Keratinocyte (primary cell): ENCODE results near the gene CHMP6.

Experiments
- EZH2 ChIP-seq: IDR thresholded peaks from one replicate; pipeline ENCODE4 v1.6.1; 2012; ENCODE audit warnings: inconsistent platforms, mild to moderate bottlenecking, low read length, moderate library complexity
- TF ChIP-seq, protein P1 (sequence below), 3 experiments: IDR thresholded peaks in 1 of 3; conservative IDR thresholded peaks in 1 of 3; optimal IDR thresholded peaks in 1 of 3; 2 replicates in 2 of 3; 3 replicates in 1 of 3; pipeline versions ENCODE3 to v1.5.1; 2011; ENCODE audit warnings: low read length in 3 of 3, mild to moderate bottlenecking in 3 of 3, moderate library complexity in 2 of 3, control low read depth in 1 of 3, inconsistent platforms in 1 of 3; ENCODE audit not compliant: insufficient read depth in 2 of 3; ENCODE audit errors: extremely low read depth in 1 of 3

DNA sequence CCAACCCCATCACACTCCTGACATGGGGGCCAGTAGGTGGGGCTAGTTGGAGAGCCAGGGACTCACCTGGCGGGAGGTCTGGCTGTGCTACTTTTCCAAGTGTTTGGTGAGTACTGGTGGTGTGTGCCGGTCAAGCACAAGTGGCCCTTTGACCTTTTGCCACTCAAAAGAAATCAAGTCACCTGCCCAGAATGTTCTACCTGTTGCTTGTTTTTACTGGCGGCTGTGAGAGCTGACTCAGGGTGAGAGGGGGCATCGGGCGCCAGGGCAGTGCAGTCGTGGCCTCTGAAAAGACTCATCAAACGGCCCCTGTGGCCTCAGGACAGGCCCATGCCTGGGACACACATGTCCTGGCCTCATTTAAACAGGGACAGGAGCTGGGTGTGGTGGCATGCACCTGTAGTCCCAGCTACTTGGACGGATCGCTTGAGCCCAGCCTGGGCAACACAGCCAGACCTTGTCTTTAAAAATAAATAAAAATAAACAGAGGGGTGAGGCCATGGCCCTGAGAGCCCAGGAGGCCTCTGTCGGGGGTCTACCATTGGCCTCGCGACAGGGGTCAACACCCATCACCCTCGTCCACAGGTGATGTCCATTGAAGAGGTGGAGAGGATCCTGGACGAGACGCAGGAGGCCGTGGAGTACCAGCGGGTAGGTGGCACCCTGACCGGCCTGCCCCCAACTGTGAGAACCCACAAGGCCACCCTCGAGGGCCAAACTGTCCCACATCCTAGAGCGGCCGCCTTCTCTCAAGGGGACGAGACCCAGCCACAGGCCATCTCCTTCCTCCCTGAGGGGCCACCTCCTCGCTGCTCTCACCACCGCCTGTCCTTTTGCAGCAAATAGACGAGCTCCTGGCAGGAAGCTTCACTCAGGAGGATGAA, 5.0 kb downstream of the CHMP6 start:
- TF ChIP-seq, protein P1, sequence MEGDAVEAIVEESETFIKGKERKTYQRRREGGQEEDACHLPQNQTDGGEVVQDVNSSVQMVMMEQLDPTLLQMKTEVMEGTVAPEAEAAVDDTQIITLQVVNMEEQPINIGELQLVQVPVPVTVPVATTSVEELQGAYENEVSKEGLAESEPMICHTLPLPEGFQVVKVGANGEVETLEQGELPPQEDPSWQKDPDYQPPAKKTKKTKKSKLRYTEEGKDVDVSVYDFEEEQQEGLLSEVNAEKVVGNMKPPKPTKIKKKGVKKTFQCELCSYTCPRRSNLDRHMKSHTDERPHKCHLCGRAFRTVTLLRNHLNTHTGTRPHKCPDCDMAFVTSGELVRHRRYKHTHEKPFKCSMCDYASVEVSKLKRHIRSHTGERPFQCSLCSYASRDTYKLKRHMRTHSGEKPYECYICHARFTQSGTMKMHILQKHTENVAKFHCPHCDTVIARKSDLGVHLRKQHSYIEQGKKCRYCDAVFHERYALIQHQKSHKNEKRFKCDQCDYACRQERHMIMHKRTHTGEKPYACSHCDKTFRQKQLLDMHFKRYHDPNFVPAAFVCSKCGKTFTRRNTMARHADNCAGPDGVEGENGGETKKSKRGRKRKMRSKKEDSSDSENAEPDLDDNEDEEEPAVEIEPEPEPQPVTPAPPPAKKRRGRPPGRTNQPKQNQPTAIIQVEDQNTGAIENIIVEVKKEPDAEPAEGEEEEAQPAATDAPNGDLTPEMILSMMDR (optimal IDR thresholded peaks at IDR 0.05 in 1 of 3, IDR thresholded peaks at IDR 0.05 in 1 of 3, conservative IDR thresholded peaks at IDR 0.05 in 1 of 3; ENCODE audit: extremely low read depth in 1 of 3, insufficient read depth in 2 of 3, low read length in 3 of 3) = peak in 1 of 3 experiments; percentile 23
- TF ChIP-seq EZH2 = no peak
